ENCODE data around the gene ATP1B1. TPM values are rescaled to one million over a fixed set of nuclear protein-coding genes. Genes with fewer than 3 reads are reported as not detected.

ATP1B1 gene
- total RNA-seq, 1 experiment from 2014 or later: 48.6 TPM

DNA sequence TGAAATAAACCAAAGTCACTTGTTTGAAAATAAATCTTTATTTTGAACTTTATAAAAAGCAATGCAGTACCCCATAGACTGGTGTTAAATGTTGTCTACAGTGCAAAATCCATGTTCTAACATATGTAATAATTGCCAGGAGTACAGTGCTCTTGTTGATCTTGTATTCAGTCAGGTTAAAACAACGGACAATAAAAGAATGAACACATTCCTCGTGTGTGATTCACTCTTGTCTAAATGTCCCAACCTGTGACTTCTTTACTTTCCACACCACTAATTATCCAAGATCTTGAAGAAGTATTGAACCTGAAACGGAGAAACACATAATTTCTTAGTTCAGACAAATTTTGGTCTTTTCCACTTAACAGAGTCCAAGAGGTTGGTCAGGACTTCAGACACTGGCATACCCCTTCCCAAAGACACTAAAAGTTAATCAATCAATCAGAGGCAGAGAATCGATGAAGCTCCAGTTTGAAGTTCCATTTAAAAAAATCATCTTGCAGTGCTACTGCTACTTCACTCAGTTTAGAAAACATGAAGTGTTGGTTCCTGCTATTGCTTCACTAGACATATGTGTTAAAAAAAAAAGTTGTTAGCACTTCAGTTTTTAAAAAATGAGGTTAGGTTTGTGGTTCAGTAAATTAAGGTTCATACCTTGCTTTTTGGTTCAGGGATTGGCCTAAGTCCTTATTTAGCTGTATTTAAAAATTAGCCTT, 26.2 kb downstream of the ATP1B1 start:
- no TSS peak for BruUV-seq (replicated peaks)
- ChIA-PET POLR2A (no interaction called here), RAD21 (ENCODE audit: low non-redundant PET in 1 of 2, low total read pairs in 2 of 2, uncharacterized antibody in 2 of 2, unreplicated experiment in 2 of 2) (no interaction called here), CTCF (interaction anchor here (1.2 kb wide), 1 partner anchor 527 kb away, joined by 3 read pairs; no protein-coding TSS in a partner anchor)
- Histone ChIP-seq H3K27ac (ENCODE audit: low read depth, low read length) (no peak overlapping the region), H3K36me3 (ENCODE audit: control insufficient read depth in 1 of 2, insufficient read depth in 2 of 2, low read length in 2 of 2) (peaks cover 18 to 41% of the 10 kb centered on the region in 2 experiments; a peak in 2 of 4 replicates), H3K4me1 (ENCODE audit: control insufficient read depth in 1 of 2, insufficient read depth in 2 of 2, low read length in 2 of 2) (peaks cover 0 to 18% of the 10 kb centered on the region in 2 experiments; a peak in 2 of 4 replicates), H4K20me1 (ENCODE audit: insufficient read depth) (no peaks in the 10 kb centered on the region), H3K4me2 (ENCODE audit: low read length) (peak overlapping the region; percentile 7; the same call in 1 of the 2 replicates), H3K9me2 (ENCODE audit: insufficient read depth) (no peaks in the 10 kb centered on the region), H3K79me2 (ENCODE audit: insufficient read depth, low read length) (peaks cover 6% of the 10 kb centered on the region; the same call in 1 of the 2 replicates), H3K4me3 (replicated peaks in 1 of 2; ENCODE audit: low read depth in 1 of 2, low read length in 2 of 2) (no peak overlapping the region), H2AFZ (ENCODE audit: low read depth, low read length, poor library complexity, severe bottlenecking) (no peak overlapping the region), H3K9ac (ENCODE audit: low read length) (no peak overlapping the region), H3K9me3 (ENCODE audit: control insufficient read depth in 1 of 2, insufficient read depth in 1 of 2, low read depth in 1 of 2, low read length in 2 of 2) (no peaks in the 10 kb centered on the region), H3K27me3 (ENCODE audit: insufficient read depth, low read length) (no peaks in the 10 kb centered on the region)
- DNase-seq (ENCODE audit: low read depth, low spot score) (no peak), ATAC-seq (no peak; the same call in 1 of the 2 replicates)
- intact Hi-C loops (cut with micrococcal nuclease): loop anchor here (5.0 kb wide), 2 partner anchors 215 to 530 kb away; no protein-coding TSS in a partner anchor
- TF ChIP-seq, protein P1, sequence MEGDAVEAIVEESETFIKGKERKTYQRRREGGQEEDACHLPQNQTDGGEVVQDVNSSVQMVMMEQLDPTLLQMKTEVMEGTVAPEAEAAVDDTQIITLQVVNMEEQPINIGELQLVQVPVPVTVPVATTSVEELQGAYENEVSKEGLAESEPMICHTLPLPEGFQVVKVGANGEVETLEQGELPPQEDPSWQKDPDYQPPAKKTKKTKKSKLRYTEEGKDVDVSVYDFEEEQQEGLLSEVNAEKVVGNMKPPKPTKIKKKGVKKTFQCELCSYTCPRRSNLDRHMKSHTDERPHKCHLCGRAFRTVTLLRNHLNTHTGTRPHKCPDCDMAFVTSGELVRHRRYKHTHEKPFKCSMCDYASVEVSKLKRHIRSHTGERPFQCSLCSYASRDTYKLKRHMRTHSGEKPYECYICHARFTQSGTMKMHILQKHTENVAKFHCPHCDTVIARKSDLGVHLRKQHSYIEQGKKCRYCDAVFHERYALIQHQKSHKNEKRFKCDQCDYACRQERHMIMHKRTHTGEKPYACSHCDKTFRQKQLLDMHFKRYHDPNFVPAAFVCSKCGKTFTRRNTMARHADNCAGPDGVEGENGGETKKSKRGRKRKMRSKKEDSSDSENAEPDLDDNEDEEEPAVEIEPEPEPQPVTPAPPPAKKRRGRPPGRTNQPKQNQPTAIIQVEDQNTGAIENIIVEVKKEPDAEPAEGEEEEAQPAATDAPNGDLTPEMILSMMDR (IDR thresholded peaks at IDR 0.05 in 2 of 3, conservative IDR thresholded peaks at IDR 0.05 in 1 of 3; ENCODE audit: borderline replicate concordance in 1 of 3, insufficient read depth in 1 of 3, low read depth in 2 of 3, low read length in 2 of 3): no peak
- TF ChIP-seq FOSL1 (IDR thresholded peaks at IDR 0.05; ENCODE audit: low read depth) (no peak), EZH2phosphoT487 (IDR thresholded peaks at IDR 0.05; ENCODE audit: borderline replicate concordance) (no peak), CEBPB (IDR thresholded peaks at IDR 0.05; ENCODE audit: low read depth) (no peak), EGR1 (IDR thresholded peaks at IDR 0.05; ENCODE audit: low read depth) (no peak), SP1 (IDR thresholded peaks at IDR 0.05; ENCODE audit: low read depth) (no peak), POLR2A (IDR thresholded peaks at IDR 0.05; ENCODE audit: borderline replicate concordance, extremely low read depth, insufficient read depth, insufficient read length) (no peak), RAD21 (IDR thresholded peaks at IDR 0.05; ENCODE audit: low read depth) (no peak), YY1 (IDR thresholded peaks at IDR 0.05; ENCODE audit: extremely low read depth, insufficient replicate concordance, low read depth, low read length) (no peak), EZH2 (IDR thresholded peaks at IDR 0.05) (no peak)
- TF ChIP-seq, protein P2, sequence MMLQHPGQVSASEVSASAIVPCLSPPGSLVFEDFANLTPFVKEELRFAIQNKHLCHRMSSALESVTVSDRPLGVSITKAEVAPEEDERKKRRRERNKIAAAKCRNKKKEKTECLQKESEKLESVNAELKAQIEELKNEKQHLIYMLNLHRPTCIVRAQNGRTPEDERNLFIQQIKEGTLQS (IDR thresholded peaks at IDR 0.05): no peak
- TF ChIP-seq, protein P3, sequence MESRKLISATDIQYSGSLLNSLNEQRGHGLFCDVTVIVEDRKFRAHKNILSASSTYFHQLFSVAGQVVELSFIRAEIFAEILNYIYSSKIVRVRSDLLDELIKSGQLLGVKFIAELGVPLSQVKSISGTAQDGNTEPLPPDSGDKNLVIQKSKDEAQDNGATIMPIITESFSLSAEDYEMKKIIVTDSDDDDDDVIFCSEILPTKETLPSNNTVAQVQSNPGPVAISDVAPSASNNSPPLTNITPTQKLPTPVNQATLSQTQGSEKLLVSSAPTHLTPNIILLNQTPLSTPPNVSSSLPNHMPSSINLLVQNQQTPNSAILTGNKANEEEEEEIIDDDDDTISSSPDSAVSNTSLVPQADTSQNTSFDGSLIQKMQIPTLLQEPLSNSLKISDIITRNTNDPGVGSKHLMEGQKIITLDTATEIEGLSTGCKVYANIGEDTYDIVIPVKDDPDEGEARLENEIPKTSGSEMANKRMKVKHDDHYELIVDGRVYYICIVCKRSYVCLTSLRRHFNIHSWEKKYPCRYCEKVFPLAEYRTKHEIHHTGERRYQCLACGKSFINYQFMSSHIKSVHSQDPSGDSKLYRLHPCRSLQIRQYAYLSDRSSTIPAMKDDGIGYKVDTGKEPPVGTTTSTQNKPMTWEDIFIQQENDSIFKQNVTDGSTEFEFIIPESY (IDR thresholded peaks at IDR 0.05; ENCODE audit: extremely low read depth, insufficient replicate concordance, low read length): no peak
- TF ChIP-seq, protein P4, sequence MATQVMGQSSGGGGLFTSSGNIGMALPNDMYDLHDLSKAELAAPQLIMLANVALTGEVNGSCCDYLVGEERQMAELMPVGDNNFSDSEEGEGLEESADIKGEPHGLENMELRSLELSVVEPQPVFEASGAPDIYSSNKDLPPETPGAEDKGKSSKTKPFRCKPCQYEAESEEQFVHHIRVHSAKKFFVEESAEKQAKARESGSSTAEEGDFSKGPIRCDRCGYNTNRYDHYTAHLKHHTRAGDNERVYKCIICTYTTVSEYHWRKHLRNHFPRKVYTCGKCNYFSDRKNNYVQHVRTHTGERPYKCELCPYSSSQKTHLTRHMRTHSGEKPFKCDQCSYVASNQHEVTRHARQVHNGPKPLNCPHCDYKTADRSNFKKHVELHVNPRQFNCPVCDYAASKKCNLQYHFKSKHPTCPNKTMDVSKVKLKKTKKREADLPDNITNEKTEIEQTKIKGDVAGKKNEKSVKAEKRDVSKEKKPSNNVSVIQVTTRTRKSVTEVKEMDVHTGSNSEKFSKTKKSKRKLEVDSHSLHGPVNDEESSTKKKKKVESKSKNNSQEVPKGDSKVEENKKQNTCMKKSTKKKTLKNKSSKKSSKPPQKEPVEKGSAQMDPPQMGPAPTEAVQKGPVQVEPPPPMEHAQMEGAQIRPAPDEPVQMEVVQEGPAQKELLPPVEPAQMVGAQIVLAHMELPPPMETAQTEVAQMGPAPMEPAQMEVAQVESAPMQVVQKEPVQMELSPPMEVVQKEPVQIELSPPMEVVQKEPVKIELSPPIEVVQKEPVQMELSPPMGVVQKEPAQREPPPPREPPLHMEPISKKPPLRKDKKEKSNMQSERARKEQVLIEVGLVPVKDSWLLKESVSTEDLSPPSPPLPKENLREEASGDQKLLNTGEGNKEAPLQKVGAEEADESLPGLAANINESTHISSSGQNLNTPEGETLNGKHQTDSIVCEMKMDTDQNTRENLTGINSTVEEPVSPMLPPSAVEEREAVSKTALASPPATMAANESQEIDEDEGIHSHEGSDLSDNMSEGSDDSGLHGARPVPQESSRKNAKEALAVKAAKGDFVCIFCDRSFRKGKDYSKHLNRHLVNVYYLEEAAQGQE (IDR thresholded peaks at IDR 0.05; ENCODE audit: low read depth): no peak
- TF ChIP-seq, protein P5, sequence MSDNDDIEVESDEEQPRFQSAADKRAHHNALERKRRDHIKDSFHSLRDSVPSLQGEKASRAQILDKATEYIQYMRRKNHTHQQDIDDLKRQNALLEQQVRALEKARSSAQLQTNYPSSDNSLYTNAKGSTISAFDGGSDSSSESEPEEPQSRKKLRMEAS (IDR thresholded peaks at IDR 0.05): no peak
